GM18867 (cell line): ENCODE data around the gene SLAMF9.
A peak's percentile ranks its signal among the peaks of the same experiment; 100 is the strongest.

Experiments used
- ATAC-seq: cut with Tn5 transposase; IDR thresholded peaks from one replicate; pipeline ENCODE4 v1.9.1; 2021; ENCODE audit warnings: mild to moderate bottlenecking, moderate library complexity; ENCODE audit not compliant: unreplicated experiment

Gene SLAMF9

DNA sequence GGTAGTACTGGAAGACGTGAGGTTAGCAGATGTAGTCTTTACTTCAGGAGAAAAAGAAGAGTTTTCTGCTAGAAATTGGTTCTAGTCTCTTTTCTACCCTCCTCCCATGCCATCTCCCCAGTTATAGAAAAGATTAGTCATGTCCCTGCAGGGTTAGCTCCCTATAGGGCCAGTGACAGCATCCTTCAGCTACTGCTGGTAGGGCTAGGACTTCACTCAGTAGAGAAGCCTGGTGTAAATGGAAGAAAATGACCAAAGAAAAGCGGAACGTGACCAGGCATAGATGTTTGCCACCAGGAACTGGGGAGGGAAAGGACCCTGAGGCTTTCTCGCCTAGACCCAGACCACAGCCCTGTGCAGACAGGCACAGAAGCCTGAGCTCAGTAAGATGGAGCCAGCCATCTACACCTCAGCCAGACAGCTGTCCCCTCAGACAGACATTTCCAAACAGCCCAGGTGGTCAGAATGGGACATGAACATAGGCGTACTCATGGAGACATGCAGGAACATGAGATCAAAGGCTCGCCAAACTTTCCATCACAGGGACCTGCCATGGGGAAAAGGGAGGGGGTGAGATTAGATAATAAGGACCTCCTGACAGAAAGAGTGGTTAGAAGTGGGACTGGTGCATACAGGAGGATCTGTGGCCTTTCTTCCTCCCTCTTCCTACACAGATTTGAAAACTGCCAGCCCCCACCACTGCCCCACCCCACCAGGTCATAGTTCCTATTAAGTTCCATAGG is 23.5 kb upstream of the SLAMF9 start:
- ATAC-seq = no peak

DNA sequence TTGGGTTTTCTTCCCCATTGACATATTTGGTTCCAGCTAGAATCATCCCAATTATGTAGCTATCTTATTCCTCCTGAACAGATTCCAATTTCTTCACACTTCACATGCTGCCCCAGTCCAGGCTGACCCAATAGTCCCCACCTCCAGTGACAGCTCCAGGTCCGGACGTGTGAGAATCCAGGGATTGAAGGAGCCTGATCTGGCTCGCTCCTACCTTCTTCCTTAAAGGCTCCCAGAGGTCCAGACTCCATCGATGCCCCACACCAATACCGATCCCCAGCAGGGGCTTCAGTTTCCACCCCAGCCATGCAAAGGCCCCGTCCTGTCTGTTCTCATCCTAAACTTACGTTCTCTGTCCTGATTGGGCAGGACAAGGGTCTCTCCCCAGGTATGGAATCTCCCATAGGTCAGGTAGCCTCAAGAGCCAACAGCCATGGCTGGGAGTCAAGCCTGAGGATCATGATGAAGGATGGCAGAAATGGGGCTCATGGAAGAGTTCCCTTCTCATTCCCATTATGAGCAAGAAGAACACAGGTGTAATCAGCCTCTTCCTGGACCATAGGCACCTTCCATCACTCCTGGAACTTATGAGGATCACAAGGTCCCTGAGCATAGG is 20.4 kb upstream of the SLAMF9 start:
- no peak for ATAC-seq

DNA sequence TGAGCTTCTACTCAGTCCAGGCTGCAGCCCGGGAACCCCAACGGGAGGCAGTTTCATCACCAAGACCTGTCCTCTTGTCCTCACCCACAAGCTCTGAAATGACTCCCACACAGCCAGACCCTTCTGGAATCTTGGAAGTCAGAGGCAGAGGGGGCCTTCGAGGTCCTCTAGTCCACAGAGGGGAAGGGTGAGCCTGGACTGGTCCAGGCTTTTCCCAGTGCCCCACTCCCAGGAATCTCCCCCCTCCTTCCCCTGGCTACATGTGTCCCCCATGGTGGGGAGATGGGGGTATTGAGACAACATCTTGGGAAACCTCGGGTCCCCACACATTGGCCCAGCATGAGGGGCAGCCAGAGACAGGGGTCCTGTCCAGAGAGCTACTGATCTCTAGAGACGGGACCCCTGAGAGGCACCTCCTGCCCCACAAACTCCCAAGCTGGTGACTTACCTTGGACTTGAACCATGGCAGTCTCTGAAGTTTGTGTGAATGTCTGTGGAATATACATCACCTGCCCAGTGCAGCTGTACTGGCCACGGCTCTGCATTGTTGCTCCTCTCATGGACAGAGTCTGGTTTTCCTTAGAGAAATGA is 19.4 kb upstream of the SLAMF9 start:
- ATAC-seq = no peak

DNA sequence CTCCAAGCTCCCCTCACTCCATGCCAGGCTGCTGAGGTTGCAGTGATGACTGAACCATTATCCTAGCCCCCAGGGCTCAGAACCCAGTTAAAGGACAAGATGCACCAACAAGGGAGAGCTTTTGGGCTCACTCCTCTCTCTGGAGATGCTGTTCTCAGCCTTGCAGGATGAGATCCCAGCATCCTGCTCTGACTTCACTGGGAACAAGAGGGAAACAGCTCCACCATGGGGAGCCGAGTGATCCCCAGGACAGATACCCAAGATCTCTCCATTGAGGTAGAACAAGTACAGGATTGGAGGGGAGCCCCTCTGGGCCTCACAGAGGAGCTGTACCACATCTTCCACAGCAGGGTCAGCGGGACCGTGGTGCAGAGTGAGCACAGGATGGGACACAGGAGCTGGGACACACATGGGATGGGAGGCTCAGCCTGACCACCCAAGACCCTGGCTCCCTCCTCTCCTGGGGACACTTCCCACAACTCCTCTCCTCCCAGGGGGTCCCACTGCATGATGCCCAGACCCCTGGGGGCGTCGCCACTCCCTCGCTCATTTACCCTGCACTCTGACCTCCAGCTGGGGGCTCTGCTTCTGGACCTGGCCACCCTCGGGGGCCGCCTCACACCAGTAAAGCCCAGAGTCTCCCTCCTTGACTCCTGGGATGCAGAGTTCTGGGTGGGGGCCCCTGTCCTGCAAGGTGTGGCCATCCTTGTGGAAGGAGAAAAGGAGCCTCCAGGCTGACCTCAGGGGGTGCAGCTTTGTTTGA is 18.6 kb upstream of the SLAMF9 start:
- no peak for ATAC-seq

DNA sequence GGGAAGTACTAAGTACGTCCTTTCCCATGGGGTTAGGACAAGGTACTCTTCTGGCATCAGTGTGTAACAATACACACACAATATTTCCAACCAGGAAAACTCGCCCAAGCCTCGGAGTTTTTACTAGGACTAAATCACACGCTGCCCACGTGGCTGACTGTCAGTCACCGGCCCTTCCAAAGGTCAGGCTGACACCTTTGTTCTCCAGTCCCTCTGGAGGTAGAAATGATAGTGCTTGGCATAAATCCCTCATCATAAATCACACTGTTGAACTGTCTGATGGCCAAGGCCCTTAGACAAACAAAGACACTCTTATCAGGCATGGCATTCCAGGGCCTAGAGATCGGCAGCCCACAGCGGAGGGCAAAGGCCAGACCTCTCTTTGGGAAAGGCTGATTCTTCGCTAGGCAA is 16.9 kb upstream of the SLAMF9 start:
- no peak for ATAC-seq

DNA sequence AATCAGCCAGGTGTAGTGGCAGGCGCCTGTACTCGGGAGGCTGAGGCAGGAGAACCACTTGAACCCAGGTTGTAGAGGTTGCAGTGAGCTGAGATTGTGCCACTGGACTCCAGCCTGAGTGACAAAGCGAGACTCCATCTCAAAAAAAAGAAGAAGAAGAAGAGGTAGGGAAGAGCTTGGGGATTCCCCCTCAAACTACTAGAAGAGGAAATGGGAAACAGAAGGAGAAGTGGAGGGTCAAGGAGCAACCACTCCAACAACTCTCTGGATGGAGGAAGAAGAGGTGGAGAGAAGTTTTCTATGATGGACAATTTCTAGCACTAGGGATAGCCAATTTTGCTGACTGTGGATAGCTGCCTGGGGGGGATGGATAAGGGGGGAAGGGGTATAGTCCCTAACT is 14.9 kb upstream of the SLAMF9 start:
- no peak for ATAC-seq

DNA sequence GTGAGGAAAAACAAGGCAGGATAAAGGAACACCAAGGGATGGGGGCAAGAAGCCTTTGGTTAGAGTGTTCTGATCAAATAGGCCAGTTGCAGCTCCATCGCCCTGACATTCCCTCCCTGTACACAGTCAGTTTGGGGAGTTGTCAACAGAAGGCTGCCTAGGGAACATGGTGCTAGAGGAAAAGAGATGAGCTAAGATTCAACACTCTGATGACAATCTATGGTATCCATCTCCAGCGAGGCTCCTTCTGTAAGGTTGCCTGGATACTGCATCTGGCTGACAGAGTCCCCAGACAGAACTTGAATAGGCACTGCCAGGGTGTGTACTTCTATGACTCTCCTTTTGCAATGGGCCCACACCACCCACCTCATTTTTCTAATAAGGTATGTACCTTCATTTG is 11.2 kb upstream of the SLAMF9 start:
- ATAC-seq = no peak

DNA sequence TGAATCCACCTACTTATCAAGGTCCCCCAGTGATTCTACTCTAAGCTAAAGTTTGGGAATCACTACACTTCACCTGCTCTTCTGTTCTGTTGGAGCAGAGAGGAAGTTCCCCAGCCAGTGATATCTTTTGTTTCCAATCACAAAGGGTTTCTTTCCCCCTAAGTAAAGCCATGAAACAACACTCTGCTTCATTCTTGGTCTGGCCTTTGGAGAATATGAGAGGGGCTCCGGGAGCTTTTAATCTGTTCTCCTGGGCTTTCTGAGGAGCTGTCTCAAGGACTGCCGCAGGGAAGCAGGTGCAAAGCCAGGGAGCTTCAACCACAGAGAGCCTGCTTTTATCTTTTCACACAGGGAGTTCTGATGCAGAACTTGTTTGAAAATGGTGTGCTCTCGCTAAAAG is 10.1 kb upstream of the SLAMF9 start:
- no peak for ATAC-seq

DNA sequence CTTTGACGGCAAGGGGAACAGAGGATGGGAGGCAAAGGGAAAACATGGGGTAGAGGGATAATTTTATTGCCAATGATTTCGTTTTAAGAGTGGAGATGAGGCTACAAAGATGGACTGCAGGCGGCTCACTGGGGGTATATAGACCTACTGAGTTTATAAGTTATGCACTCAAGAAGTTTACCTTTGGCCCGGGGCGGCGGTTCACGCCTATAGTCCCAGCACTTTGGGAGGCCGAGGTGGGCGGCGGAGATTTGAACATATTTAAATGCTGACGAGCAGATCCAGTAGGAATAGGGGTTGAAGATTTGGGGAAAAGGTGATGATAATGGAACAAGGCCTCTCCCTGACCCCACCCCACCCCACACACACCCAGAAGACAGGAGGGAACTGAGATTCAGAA is 8.1 kb upstream of the SLAMF9 start:
- no peak for ATAC-seq

DNA sequence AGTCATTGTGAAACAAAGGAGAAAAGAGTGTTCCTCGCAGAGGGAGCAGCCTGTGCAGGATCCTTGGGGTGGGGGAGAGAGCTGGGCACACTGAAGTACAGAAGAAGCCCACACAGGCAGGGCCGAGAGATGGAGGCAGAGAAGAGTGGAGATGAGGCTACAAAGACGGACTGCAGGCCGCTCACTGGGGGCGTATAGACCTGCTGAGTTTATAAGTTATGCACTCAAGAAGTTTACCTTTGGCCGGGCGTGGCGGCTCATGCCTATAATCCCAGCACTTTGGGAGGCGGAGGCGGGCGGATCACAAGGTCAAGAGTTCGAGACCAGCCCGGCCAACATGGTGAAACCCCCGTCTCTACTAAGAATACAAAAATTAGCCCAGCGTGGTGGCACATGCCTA is 7.6 kb upstream of the SLAMF9 start:
- no peak for ATAC-seq

DNA sequence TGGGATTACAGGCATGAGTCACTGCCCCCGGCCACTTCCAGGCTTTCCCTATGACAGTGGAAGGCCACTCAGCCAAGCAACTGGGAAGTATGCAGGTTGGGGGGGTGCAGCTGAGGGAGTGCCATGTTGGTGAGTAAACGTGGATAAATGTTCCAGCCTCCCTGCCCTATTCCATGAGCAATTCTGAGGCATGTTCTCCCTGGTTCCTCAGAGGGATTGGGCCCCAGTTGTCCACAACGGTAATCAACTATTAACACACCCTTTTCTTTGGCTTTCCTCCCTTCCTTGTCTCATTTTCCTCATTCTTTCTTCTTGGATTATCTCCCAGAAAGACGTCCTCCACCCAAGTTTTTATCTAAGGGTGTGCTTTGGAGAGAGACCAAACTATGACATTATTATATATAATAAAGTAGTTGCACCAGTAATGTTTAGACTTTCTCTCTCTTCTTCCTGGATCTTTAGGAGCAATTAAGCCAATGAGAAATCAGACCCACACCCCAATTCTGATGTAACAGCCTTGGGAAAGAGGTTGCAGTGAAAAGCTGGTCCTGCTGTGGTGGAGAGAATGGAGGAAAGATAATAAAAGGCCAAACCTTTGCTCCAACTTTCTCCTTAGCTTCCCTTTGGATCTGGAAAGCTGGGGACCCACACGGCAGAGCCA is 6.8 kb upstream of the SLAMF9 start:
- no peak for ATAC-seq

DNA sequence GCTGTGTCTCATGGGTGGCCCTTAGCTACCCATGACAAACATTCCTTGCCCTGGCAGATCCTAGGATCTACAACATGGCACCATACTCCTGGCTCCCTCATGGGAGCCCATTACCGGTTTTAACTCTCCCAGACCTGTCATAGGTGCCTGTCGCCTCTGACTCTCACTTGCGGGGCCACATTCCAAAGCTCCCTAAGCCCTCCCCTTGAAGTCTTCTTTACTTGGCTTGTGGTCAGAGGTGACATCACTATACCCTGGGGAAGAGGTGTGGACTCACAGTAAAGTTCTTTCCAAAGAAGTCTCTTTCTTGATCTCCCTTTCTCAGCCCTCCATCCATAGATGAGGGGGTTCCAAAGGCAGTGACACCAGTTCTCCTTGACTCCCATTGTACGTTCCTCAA is 5.4 kb upstream of the SLAMF9 start:
- ATAC-seq = peak; percentile 13

DNA sequence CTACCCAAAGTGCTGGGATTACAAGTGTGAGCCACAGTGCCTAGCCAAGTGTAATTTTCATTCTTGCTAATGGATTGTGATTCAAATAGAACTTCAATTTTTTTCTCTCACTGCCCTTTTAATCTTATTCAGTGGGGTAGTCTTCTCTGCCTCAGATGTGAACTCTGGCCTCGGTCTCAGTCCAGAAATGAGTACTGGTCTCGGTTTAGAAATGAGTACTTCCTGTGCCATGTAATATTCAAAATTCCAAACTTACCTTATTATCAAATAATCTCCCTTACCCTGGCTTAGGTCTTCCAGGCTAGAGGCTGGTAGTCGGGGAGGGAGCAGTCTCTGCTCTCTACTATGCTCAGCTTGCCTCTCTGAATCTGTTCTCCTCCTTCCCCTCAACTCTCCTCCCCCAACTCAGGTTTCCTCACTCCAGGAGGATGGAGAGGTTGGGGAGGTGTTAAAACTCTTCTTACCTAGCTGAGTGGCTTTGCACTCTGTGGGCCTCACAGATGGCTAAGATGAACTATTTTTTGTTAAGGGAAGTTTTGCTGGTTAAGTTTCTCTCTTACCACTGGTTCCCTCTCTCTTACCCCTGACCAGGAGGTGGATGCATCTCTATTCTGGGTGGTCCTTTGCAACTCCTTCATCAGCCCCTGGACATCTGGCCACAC is 4.8 kb upstream of the SLAMF9 start:
- peak; percentile 86 for ATAC-seq

DNA sequence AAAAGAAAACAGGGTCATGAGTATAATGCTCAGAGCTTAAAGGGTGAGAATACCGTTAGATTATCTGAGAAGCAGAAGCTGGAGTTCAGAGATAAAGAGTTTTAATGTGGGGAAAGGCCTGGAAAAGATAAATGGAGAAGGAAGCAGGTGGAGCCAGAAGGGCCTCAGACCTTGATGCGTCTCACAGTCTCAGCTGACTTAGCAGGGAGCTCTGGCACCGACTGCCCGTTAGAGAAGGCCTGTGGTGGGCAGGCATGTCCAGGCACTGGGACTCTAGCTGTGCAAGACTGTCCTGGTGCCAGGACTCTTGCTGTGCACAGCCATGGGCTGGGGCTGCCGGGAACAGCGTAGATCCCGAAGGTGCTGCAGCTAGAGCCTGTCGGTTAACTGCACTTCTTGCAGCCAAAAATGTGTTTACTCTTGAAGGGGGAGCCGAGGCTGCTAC is 3.8 kb upstream of the SLAMF9 start:
- no peak for ATAC-seq

DNA sequence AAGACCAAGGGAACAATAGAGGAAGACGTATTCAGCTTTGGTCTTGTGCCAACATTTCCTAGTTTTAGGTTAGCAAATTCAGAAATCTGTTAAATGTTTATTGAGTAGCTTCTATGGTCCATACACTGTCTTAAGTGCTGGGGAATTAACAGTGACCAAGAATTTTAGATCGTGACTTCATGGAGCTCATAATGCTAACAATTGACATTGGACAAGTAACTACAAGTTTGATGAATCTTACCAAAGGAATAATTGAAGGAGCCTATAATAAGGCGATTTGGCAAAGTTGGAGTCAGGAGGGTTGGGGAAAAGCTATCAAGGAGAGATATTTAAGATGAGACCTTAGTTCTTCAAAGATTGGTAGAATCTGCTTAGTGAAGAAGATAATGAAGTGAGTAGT is 1.4 kb upstream of the SLAMF9 start:
- no peak for ATAC-seq

DNA sequence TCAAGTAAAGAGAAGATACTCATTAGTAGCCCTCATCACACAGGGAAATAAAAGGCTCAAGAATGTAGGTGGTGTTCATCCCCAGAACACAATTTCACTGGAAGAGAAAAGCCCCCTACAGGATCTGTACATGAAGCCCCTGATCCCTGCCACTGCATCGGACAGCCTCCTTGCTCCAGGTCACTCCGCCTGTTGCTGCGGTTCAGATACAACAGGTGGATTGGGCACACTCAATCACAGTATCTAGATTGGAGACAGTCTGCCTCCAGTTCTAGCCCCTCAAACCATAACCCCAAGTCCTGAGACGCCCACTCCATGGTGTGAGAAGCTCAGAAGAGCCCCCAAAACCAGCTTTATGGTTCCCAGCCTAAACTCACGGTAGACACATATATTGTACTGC is 1.1 kb downstream of the SLAMF9 start:
- ATAC-seq = no peak

DNA sequence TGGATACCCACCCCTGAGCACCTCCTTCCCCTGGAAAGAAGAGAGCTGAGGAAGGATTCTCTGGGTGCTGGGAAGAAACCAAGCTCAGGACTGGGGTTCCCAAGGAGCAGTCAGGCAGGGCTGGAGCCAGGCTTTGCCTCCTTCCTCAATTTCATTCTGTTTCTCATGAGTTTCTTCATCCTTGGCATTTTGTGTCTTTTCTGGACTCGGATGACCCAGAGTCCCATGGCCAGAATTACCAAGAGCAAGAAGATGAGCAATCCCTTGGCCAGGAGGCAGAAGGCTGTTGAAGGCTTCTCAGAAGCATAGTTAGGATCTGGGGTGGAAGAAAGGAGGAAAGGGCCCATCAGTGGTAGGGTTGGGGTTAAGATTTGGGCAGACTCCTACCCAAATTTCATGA is 2.5 kb downstream of the SLAMF9 start:
- ATAC-seq = no peak

DNA sequence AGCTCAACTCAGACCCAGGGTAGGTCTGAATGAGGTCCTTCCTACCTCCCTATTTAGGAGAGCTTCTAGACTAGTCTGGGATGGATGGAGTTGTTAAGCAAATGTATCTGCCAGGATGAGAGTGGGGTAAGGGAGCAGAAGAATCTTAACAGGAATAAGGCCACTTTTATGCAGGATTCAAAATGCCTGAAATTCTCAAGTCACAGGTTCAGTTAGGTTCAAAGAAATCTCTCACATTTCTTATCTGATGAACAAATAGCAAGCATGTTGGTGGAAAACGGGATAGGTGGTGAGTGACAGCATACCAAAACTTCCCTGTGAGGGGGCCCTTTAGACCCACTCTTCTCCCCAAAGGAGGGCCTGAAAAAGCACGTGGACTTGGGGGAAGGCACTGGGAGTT is 3.0 kb downstream of the SLAMF9 start:
- no peak for ATAC-seq

DNA sequence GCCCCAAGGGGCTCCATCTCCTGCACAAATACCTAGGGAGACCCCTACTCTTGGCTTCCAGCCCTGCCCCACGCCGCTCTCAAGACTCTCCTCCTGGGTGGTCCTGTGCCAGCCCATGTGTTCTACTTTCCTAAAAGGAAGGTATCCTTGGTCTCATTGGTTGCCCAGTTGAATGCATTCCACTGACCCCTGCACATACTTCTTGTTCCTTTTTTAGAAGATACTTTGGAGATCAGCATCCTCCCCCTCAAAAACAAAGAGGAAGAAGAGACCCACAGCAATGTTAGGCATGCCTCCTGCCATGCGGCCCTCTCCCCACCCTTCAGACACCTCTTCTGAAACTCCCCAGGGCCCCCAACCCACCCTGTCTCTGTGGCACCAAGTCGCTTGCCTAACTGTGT is 4.1 kb downstream of the SLAMF9 start:
- ATAC-seq = no peak

DNA sequence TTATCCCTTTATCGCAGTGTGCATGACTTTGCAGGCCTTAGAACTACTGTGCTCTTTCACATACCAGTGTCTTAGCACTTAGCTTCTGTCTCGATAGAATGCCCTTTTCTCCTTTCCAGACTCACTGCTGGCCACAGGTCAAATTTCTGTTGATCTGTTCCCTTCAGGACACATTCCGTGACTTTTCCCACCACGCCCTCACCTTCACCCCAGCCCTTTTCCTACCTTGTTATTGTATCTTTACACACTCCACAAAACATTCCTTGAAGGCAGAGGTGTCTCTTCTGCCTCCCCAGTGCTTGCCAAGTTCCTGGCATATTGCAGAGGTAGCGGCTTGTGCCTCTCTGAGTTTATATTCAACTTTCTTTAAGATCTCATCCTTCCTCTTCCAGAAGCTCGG is 4.9 kb downstream of the SLAMF9 start:
- ATAC-seq = no peak

DNA sequence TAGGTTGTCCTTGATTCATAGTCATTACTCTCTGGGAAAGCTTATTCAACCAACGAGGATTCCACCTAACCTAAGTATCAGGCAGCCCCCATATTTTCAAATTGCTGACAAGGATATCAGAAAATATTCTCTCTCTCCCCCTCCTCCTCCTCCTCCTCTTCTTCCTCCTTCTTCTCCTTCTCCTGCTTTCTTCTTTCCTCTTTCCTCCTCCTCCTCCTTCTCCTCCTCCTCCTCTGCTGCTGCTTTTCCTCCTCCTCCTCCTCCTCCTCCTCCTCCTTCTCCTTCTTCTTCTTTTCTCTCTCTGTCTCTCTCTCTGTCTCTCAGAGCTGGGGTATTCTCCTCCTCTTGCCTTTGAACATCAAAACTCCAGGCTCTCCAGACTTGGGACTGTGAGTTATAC is 6.1 kb downstream of the SLAMF9 start:
- no peak for ATAC-seq
